ENCODE results near the gene EHD1. TPM values are rescaled to one million over a fixed set of nuclear protein-coding genes. Genes with fewer than 3 reads are reported as not detected.

EHD1 gene
- total RNA-seq, 1 experiment from 2014 or later: 340 TPM

GRCh38 chr11:64879244-64879900 lies 951 bp upstream of the EHD1 start:
- H3K36me3 ChIP-seq (ENCODE audit: low read depth, low read length): peaks cover 7% of the 10 kb centered on the region
- TF ChIP-seq EZH2phosphoT487 (IDR thresholded peaks at IDR 0.05; ENCODE audit: borderline replicate concordance, low read length) (no peak), CTCF (conservative IDR thresholded peaks at IDR 0.05; ENCODE audit: low read depth, low read length) (no peak), EZH2 (IDR thresholded peaks at IDR 0.05; ENCODE audit: low read length, unreplicated experiment) (no peak)
- no peak for ATAC-seq
- H3K4me1 ChIP-seq (ENCODE audit: insufficient read depth, low read length): peaks cover 27% of the 10 kb centered on the region
- peak overlapping the region; percentile 88 for H3K9ac ChIP-seq (ENCODE audit: low read length)
- peak overlapping the region; percentile 52 for H3K27ac ChIP-seq (ENCODE audit: low read length)
- H3K9me2 ChIP-seq (replicated peaks; ENCODE audit: low read length): no peaks in the 10 kb centered on the region
- peak overlapping the region; percentile 76 for H3K4me3 ChIP-seq (ENCODE audit: low read length)
- ChIA-PET CTCF (interaction anchor here (2.4 kb wide), 1 partner anchor 31 kb away, joined by 5 read pairs; no protein-coding TSS in a partner anchor), POLR2A (ENCODE audit: unreplicated experiment) (interaction anchor here (0.6 kb wide), 2 partner anchors 117 to 125 kb away, joined by 3 to 7 read pairs; partner anchors contain the start of gene BATF2)
- no peaks in the 10 kb centered on the region for H3K9me3 ChIP-seq (ENCODE audit: low read length)
- no peaks in the 10 kb centered on the region for H3K27me3 ChIP-seq (ENCODE audit: low read length)
- DNase-seq: no peak
- H3K4me2 ChIP-seq (ENCODE audit: low read length): peak overlapping the region; percentile 89
- H4K20me1 ChIP-seq (ENCODE audit: low read length): peaks cover 39% of the 10 kb centered on the region
- no peaks in the 10 kb centered on the region for H3F3A ChIP-seq (ENCODE audit: low read length, unreplicated experiment)
- intact Hi-C loops (cut with micrococcal nuclease): loop anchor here (2.0 kb wide), 2 partner anchors 25 to 33 kb away; no protein-coding TSS in a partner anchor
- BruUV-seq (replicated peaks): TSS peak; percentile 84
- peak overlapping the region; percentile 68 for H2AFZ ChIP-seq (ENCODE audit: low read length)
- H3K79me2 ChIP-seq (ENCODE audit: low read length): peaks cover 50% of the 10 kb centered on the region

GRCh38 chr11:64878223-64878493 lies 263 bp downstream of the EHD1 start:
- TF ChIP-seq EZH2phosphoT487 (IDR thresholded peaks at IDR 0.05; ENCODE audit: borderline replicate concordance, low read length) (no peak), CTCF (conservative IDR thresholded peaks at IDR 0.05; ENCODE audit: low read depth, low read length) (no peak), EZH2 (IDR thresholded peaks at IDR 0.05; ENCODE audit: low read length, unreplicated experiment) (no peak)
- H3K9ac ChIP-seq (ENCODE audit: low read length): peak overlapping the region; percentile 89
- H3K79me2 ChIP-seq (ENCODE audit: low read length): peaks cover 59% of the 10 kb centered on the region
- intact Hi-C loops (cut with micrococcal nuclease): loop anchor here (1.0 to 2.0 kb wide), 3 partner anchors 9 to 31 kb away; no protein-coding TSS in a partner anchor
- peak overlapping the region; percentile 87 for H3K4me2 ChIP-seq (ENCODE audit: low read length)
- no peaks in the 10 kb centered on the region for H3F3A ChIP-seq (ENCODE audit: low read length, unreplicated experiment)
- peaks cover 12% of the 10 kb centered on the region for H3K36me3 ChIP-seq (ENCODE audit: low read depth, low read length)
- H4K20me1 ChIP-seq (ENCODE audit: low read length): peaks cover 41% of the 10 kb centered on the region
- H3K4me1 ChIP-seq (ENCODE audit: insufficient read depth, low read length): peaks cover 30% of the 10 kb centered on the region
- BruUV-seq (replicated peaks): TSS peak; percentile 41
- CTCF ChIA-PET: interaction anchor here (1.5 to 2.4 kb wide), 2 partner anchors 9 to 30 kb away, joined by 5 to 6 read pairs; no protein-coding TSS in a partner anchor
- POLR2A ChIA-PET (ENCODE audit: unreplicated experiment): interaction anchor here (0.7 to 1.3 kb wide), 3 partner anchors 9 to 32 kb away, joined by 5 to 7 read pairs (median 6); no protein-coding TSS in a partner anchor
- H3K9me3 ChIP-seq (ENCODE audit: low read length): no peaks in the 10 kb centered on the region
- DNase-seq (no peak), ATAC-seq (peak; percentile 3)
- no peak overlapping the region for H2AFZ ChIP-seq (ENCODE audit: low read length)
- H3K4me3 ChIP-seq (ENCODE audit: low read length): peak overlapping the region; percentile 78
- peak overlapping the region; percentile 29 for H3K27ac ChIP-seq (ENCODE audit: low read length)
- H3K27me3 ChIP-seq (ENCODE audit: low read length): no peaks in the 10 kb centered on the region
- no peaks in the 10 kb centered on the region for H3K9me2 ChIP-seq (replicated peaks; ENCODE audit: low read length)
